HL-60/S4 treated with retinoic acid at 250 ng/mL for 4 days and 3 days (cell line): ENCODE results near the gene FLNA.
"Not testable (repeated sequence)": the region's sequence is repeated elsewhere in the genome, so short reads cannot be mapped to it uniquely, and the experiment has no call there.

Experiments used
- in situ Hi-C: fragments of 300-500 bp; cut with MboI; formaldehyde crosslinking; loops from 2 replicates; pipeline ENCODE4 v1.7.0; 2022; ENCODE audit warnings: low sequenced_read_pairs

Gene FLNA

GRCh38 chrX:154401045-154401799 lies 26.8 kb upstream of the FLNA start:
- in situ Hi-C loops = loop anchor here (25.0 kb wide), 1 partner anchor 111 kb away; the partner anchor contains the start of gene FAM3A

- in situ Hi-C loops = loop anchor here (25.0 kb wide), 1 partner anchor 112 kb away; the partner anchor contains the start of gene FAM3A
Measured at GRCh38 chrX:154400369-154400817, 26.0 kb upstream of the FLNA start.

- in situ Hi-C loops = loop anchor here (25.0 kb wide), 1 partner anchor 113 kb away; the partner anchor contains the start of gene FAM3A
Measured at GRCh38 chrX:154399527-154400368, 25.3 kb upstream of the FLNA start.

GRCh38 chrX:154398668-154399526 lies 24.5 kb upstream of the FLNA start:
- in situ Hi-C loops = no loop called here

- in situ Hi-C loops = no loop called here
Measured at GRCh38 chrX:154397888-154398667, 23.6 kb upstream of the FLNA start, which contains the start of gene RPL10. TSS of gene RPL10 (plus strand) at chrX:154398377. CDS start at chrX:154398520, 143 bp downstream.

GRCh38 chrX:154396973-154397887 lies 22.8 kb upstream of the FLNA start:
- in situ Hi-C loops = no loop called here

- in situ Hi-C loops = not testable (repeated sequence)
Measured at GRCh38 chrX:154396363-154396762, 21.9 kb upstream of the FLNA start.

- in situ Hi-C loops = not testable (repeated sequence)
Measured at GRCh38 chrX:154389812-154390747, 15.6 kb upstream of the FLNA start.

GRCh38 chrX:154388649-154389048 lies 14.2 kb upstream of the FLNA start:
- in situ Hi-C loops = not testable (repeated sequence)

- in situ Hi-C loops = not testable (repeated sequence)
Measured at GRCh38 chrX:154388094-154388493, 13.7 kb upstream of the FLNA start.

- in situ Hi-C loops = no loop called here
Measured at GRCh38 chrX:154384284-154384892, 10.0 kb upstream of the FLNA start.

- in situ Hi-C loops = no loop called here
Measured at GRCh38 chrX:154383359-154384283, 9.2 kb upstream of the FLNA start.

GRCh38 chrX:154382483-154383069 lies 8.1 kb upstream of the FLNA start:
- in situ Hi-C loops = no loop called here

GRCh38 chrX:154381271-154381670 lies 6.8 kb upstream of the FLNA start:
- in situ Hi-C loops = no loop called here

GRCh38 chrX:154380787-154381186 lies 6.4 kb upstream of the FLNA start:
- in situ Hi-C loops = no loop called here

- in situ Hi-C loops = no loop called here
Measured at GRCh38 chrX:154380153-154380552, 5.7 kb upstream of the FLNA start.
